ENCODE data around the gene TRAF2. TPM values are rescaled to one million over a fixed set of nuclear protein-coding genes. Genes with fewer than 3 reads are reported as not detected.

TRAF2 gene
- total and polyA plus RNA-seq, 9 of the 15 experiments (the other 6 are each of a cell fraction or from before 2014, with no cell fraction given): 0.24 to 45.2 (median 18.0) TPM

- H3K9ac ChIP-seq (ENCODE audit: insufficient read depth in 1 of 2, low read depth in 2 of 2, low read length in 2 of 2): peak overlapping the region in 1 of 2 experiments; percentile 35; a peak in 1 of 4 replicates
- no peak for DNase-seq (ENCODE audit: extremely low read depth in 1 of 4, low spot score in 3 of 4)
- FAIRE-seq: no peak
- no peaks in the 10 kb centered on the region for H3K79me2 ChIP-seq (ENCODE audit: control insufficient read depth, insufficient read depth, low read length)
- TF ChIP-seq, protein P1, sequence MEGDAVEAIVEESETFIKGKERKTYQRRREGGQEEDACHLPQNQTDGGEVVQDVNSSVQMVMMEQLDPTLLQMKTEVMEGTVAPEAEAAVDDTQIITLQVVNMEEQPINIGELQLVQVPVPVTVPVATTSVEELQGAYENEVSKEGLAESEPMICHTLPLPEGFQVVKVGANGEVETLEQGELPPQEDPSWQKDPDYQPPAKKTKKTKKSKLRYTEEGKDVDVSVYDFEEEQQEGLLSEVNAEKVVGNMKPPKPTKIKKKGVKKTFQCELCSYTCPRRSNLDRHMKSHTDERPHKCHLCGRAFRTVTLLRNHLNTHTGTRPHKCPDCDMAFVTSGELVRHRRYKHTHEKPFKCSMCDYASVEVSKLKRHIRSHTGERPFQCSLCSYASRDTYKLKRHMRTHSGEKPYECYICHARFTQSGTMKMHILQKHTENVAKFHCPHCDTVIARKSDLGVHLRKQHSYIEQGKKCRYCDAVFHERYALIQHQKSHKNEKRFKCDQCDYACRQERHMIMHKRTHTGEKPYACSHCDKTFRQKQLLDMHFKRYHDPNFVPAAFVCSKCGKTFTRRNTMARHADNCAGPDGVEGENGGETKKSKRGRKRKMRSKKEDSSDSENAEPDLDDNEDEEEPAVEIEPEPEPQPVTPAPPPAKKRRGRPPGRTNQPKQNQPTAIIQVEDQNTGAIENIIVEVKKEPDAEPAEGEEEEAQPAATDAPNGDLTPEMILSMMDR (IDR thresholded peaks at IDR 0.05 in 2 of 3, conservative IDR thresholded peaks at IDR 0.05 in 1 of 3; ENCODE audit: insufficient read depth in 2 of 3, low read depth in 1 of 3, low read length in 3 of 3): no peak
- TF ChIP-seq SRSF7 (optimal IDR thresholded peaks at IDR 0.05; ENCODE audit: low read depth, low read length): no peak
- TF ChIP-seq GABPB1 (CRISPR knock-in tag; IDR thresholded peaks at IDR 0.05): no peak
- no peak for TF ChIP-seq NR2C2 (CRISPR knock-in tag; IDR thresholded peaks at IDR 0.05)
- no peak for TF ChIP-seq NR2C2 (tag; IDR thresholded peaks at IDR 0.05)
- TF ChIP-seq ZSCAN29 (IDR thresholded peaks at IDR 0.05): no peak
- TF ChIP-seq, protein P2, sequence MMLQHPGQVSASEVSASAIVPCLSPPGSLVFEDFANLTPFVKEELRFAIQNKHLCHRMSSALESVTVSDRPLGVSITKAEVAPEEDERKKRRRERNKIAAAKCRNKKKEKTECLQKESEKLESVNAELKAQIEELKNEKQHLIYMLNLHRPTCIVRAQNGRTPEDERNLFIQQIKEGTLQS (IDR thresholded peaks at IDR 0.05): no peak
- TF ChIP-seq, protein P2 (CRISPR knock-in tag; conservative IDR thresholded peaks at IDR 0.05): no peak
- TF ChIP-seq ATF6 (CRISPR knock-in tag; IDR thresholded peaks at IDR 0.05): no peak
- H2AFZ ChIP-seq (ENCODE audit: low read depth, low read length): no peak overlapping the region
- no TSS peak for BruUV-seq (replicated peaks)
- H3K36me3 ChIP-seq (ENCODE audit: control insufficient read depth, insufficient read depth, low read length): no peaks in the 10 kb centered on the region
- no peaks in the 10 kb centered on the region for H3K9me1 ChIP-seq (ENCODE audit: control insufficient read depth, insufficient read depth, low read length)
- intact Hi-C loops (cut with micrococcal nuclease): no loop called here
- H3K4me3 ChIP-seq: no peak overlapping the region
- peaks cover 8 to 76% of the 10 kb centered on the region in 2 experiments; a peak in 4 of 5 replicates for H3K4me1 ChIP-seq (replicated peaks in 1 of 2; ENCODE audit: control insufficient read depth in 2 of 2, insufficient read depth in 2 of 2, low read length in 2 of 2)
- no peak overlapping the region for H3K4me2 ChIP-seq (ENCODE audit: insufficient read depth, low read length)
- 64% methylated on average over 11 of the region's 11 CpGs for WGBS (ENCODE audit: insufficient coverage, low coverage, missing lambda C conversion rate)
- CTCF ChIA-PET (ENCODE audit: low intra/inter-chr PET ratio): no interaction called here
- in situ Hi-C loops (cut with MboI): no loop called here
- no peaks in the 10 kb centered on the region for H3K27me3 ChIP-seq (ENCODE audit: control insufficient read depth in 2 of 2, insufficient read depth in 2 of 2, low read length in 2 of 2)
- no peak for ATAC-seq
- no peaks in the 10 kb centered on the region for H4K20me1 ChIP-seq (replicated peaks; ENCODE audit: control insufficient read depth, insufficient read depth, low read length)
- H3K9me3 ChIP-seq (replicated peaks; ENCODE audit: control insufficient read depth, insufficient read depth, low read depth, low read length): no peaks in the 10 kb centered on the region
- POLR2A ChIA-PET: interaction anchor here (0.7 to 0.9 kb wide), 2 partner anchors 10 to 646 kb away, joined by 3 to 4 read pairs; no protein-coding TSS in a partner anchor
- no peak overlapping the region for H3K27ac ChIP-seq (ENCODE audit: extremely low read depth, low read depth, low read length)
Observed at GRCh38 chr9:136970361-136970760, 84.0 kb downstream of the TRAF2 start.
